IMR-90 (cell line): Measurements from ENCODE around the gene HOXD12. TPM values are rescaled to one million over a fixed set of nuclear protein-coding genes. Genes with fewer than 3 reads are reported as not detected.

ENCODE experiments used
- ATAC-seq: fragments of 200-7000 bp; cut with Tn5 transposase; 2 replicates; pipeline ENCODE4 v1.9.1; 2020; ENCODE audit warnings: low read depth, mild to moderate bottlenecking, moderate library complexity
- BruUV-seq: library from RNA; stranded (reverse); fragments of 400-500 nt; replicated peaks from 2 replicates; lab custom pipeline; 2021; lab: Mats Ljungman, UMichigan
- CTCF ChIA-PET: fragments of 300-600 bp; formaldehyde crosslinking; extraction: SDS; loops from one replicate; lab custom pipeline; 2021; ENCODE audit warnings: antibody characterized with exemption; lab: Yijun Ruan, JAX
- POLR2A ChIA-PET: fragments of 300-600 bp; sonication (Branson Sonifier 250); formaldehyde crosslinking; loops from one replicate; lab custom pipeline; 2022; ENCODE audit warnings: antibody characterized with exemption; ENCODE audit not compliant: unreplicated experiment; lab: Charles Lee
- DNase-seq: peaks from one replicate; pipeline ENCODE4 v3.0.0; 2013
- H2AFZ ChIP-seq: replicated peaks from 2 replicates; pipeline ENCODE3; 2013; ENCODE audit warnings: low read length, mild to moderate bottlenecking; ENCODE audit not compliant: poor library complexity
- H2AK5ac ChIP-seq: 2 replicates; pipeline ENCODE4 v1.6.1; 2013; ENCODE audit warnings: low read depth, low read length, inconsistent platforms
- H2AK9ac ChIP-seq: replicated peaks from 2 replicates; pipeline ENCODE3; 2013; ENCODE audit warnings: mild to moderate bottlenecking, low read depth, low read length, moderate library complexity; ENCODE audit not compliant: poor library complexity
- H2BK120ac ChIP-seq: 2 replicates; pipeline ENCODE4 v1.6.1; 2013; ENCODE audit warnings: low read depth, low read length, inconsistent platforms
- H2BK15ac ChIP-seq: 3 replicates; pipeline ENCODE4 v1.6.1; 2013; ENCODE audit warnings: low read depth, low read length, inconsistent platforms
- H2BK20ac ChIP-seq: 2 replicates; pipeline ENCODE4 v1.6.1; 2013; ENCODE audit warnings: low read depth, mild to moderate bottlenecking, inconsistent platforms, low read length, moderate library complexity
- H2BK5ac ChIP-seq: 2 replicates; pipeline ENCODE4 v1.6.1; 2013; ENCODE audit warnings: mild to moderate bottlenecking, low read depth, low read length, inconsistent platforms; ENCODE audit not compliant: poor library complexity, severe bottlenecking
- H3K14ac ChIP-seq: replicated peaks from 2 replicates; pipeline ENCODE4 v1.6.1; 2013; ENCODE audit warnings: low read depth, low read length, inconsistent platforms
- H3K18ac ChIP-seq: 2 replicates; pipeline ENCODE4 v1.6.1; 2013; ENCODE audit warnings: low read depth, low read length, control low read depth
- H3K23ac ChIP-seq: 2 replicates; pipeline ENCODE4 v1.6.1; 2013; ENCODE audit warnings: low read depth, low read length, inconsistent platforms
- H3K27ac ChIP-seq: 2 replicates; pipeline ENCODE4 v1.5.1; 2013; ENCODE audit warnings: mild to moderate bottlenecking, control low read depth, low read length; ENCODE audit not compliant: insufficient read depth
- H3K27me3 ChIP-seq: 2 replicates; pipeline ENCODE4 v1.6.1; 2013; ENCODE audit warnings: low read length; ENCODE audit not compliant: control insufficient read depth, insufficient read depth
- H3K36me3 ChIP-seq: 2 replicates; pipeline ENCODE4 v1.6.1; 2013; ENCODE audit warnings: low read length, mixed read lengths; ENCODE audit not compliant: control insufficient read depth, insufficient read depth
- H3K4ac ChIP-seq: 2 replicates; pipeline ENCODE4 v1.6.1; 2013; ENCODE audit warnings: low read depth, low read length, inconsistent platforms
- H3K4me1 ChIP-seq: 2 replicates; pipeline ENCODE4 v1.6.1; 2013; ENCODE audit warnings: low read length, mixed read lengths; ENCODE audit not compliant: control insufficient read depth, insufficient read depth
- H3K4me2 ChIP-seq: 2 replicates; pipeline ENCODE4 v1.6.1; 2013; ENCODE audit warnings: low read depth, mild to moderate bottlenecking, control low read depth, low read length, moderate library complexity
- H3K4me3 ChIP-seq: 2 replicates; pipeline ENCODE4 v1.5.1; 2013; ENCODE audit warnings: low read depth, mild to moderate bottlenecking, control low read depth, low read length, moderate library complexity; ENCODE audit not compliant: insufficient read depth
- H3K56ac ChIP-seq: 2 replicates; pipeline ENCODE4 v1.6.1; 2013; ENCODE audit warnings: low read length, inconsistent platforms; ENCODE audit not compliant: insufficient read depth; ENCODE audit errors: extremely low read depth
- H3K79me1 ChIP-seq, 2 experiments: 2 replicates each; pipeline ENCODE4 v1.6.1; 2013; ENCODE audit warnings: low read length in 2 of 2, inconsistent platforms in 1 of 2, low read depth in 1 of 2
- H3K9ac ChIP-seq: 2 replicates; pipeline ENCODE4 v1.6.1; 2013; ENCODE audit warnings: low read depth, low read length, control low read depth
- H3K9me1 ChIP-seq: 2 replicates; pipeline ENCODE4 v1.6.1; 2013; ENCODE audit warnings: low read length, inconsistent platforms; ENCODE audit not compliant: insufficient read depth
- H3K9me3 ChIP-seq: 2 replicates; pipeline ENCODE4 v1.6.1; 2013; ENCODE audit warnings: low read length; ENCODE audit not compliant: control insufficient read depth, insufficient read depth
- H4K20me1 ChIP-seq: 2 replicates; pipeline ENCODE4 v1.6.1; 2013; ENCODE audit warnings: low read length, inconsistent platforms; ENCODE audit not compliant: insufficient read depth
- H4K5ac ChIP-seq: 2 replicates; pipeline ENCODE4 v1.6.1; 2013; ENCODE audit warnings: mild to moderate bottlenecking, low read depth, low read length, control low read depth
- H4K8ac ChIP-seq, 2 experiments: 2 replicates each; pipeline ENCODE4 v1.6.1; 2013; ENCODE audit warnings: low read depth in 2 of 2, low read length in 2 of 2, control low read depth in 1 of 2, inconsistent platforms in 1 of 2
- H4K91ac ChIP-seq: 2 replicates; pipeline ENCODE4 v1.6.1; 2013; ENCODE audit warnings: low read depth, low read length, inconsistent platforms; ENCODE audit not compliant: insufficient read depth
- BHLHE40 ChIP-seq: fragments of 150-350 bp; IDR thresholded peaks from 2 replicates; pipeline ENCODE4 v1.6.1; 2016; ENCODE audit warnings: mild to moderate bottlenecking, low read depth, low read length
- CEBPB ChIP-seq: IDR thresholded peaks from 2 replicates; pipeline ENCODE4 v1.6.1; 2012; ENCODE audit warnings: low read depth, low read length, improper control_type of control experiment
- CTCF ChIP-seq: conservative IDR thresholded peaks from 2 replicates; pipeline ENCODE4 v1.5.1; 2012; ENCODE audit warnings: mild to moderate bottlenecking, low read depth, low read length, improper control_type of control experiment
- ELK1 ChIP-seq: fragments of 150-350 bp; IDR thresholded peaks from 2 replicates; pipeline ENCODE4 v1.6.1; 2016; ENCODE audit warnings: low read depth, mild to moderate bottlenecking, low read length, moderate library complexity, borderline replicate concordance
- FOS ChIP-seq: fragments of 150-350 bp; IDR thresholded peaks from 2 replicates; pipeline ENCODE4 v1.6.1; 2016; ENCODE audit warnings: low read depth, low read length
- MAFK ChIP-seq: IDR thresholded peaks from 2 replicates; pipeline ENCODE4 v1.6.1; 2012; ENCODE audit warnings: low read depth, low read length, improper control_type of control experiment
- MAZ ChIP-seq: IDR thresholded peaks from 2 replicates; pipeline ENCODE4 v1.6.1; 2012; ENCODE audit warnings: low read depth, mild to moderate bottlenecking, low read length, improper control_type of control experiment, moderate library complexity, borderline replicate concordance
- MXI1 ChIP-seq: IDR thresholded peaks from 2 replicates; pipeline ENCODE4 v1.6.1; 2012; ENCODE audit warnings: low read depth, mild to moderate bottlenecking, low read length, moderate library complexity, borderline replicate concordance
- POLR2A ChIP-seq: IDR thresholded peaks from 2 replicates; pipeline ENCODE4 v1.6.1; 2012; ENCODE audit warnings: mild to moderate bottlenecking, low read depth, low read length
- RAD21 ChIP-seq: IDR thresholded peaks from 2 replicates; pipeline ENCODE4 v1.6.1; 2012; ENCODE audit warnings: low read length, improper control_type of control experiment
- RCOR1 ChIP-seq: IDR thresholded peaks from 2 replicates; pipeline ENCODE4 v1.6.1; 2012; ENCODE audit warnings: mild to moderate bottlenecking, low read length, improper control_type of control experiment; ENCODE audit not compliant: insufficient replicate concordance
- RFX5 ChIP-seq: IDR thresholded peaks from 2 replicates; pipeline ENCODE4 v1.8.0; 2012; ENCODE audit warnings: low read depth, mild to moderate bottlenecking, low read length, moderate library complexity
- SMC3 ChIP-seq: fragments of 150-350 bp; IDR thresholded peaks from 2 replicates; pipeline ENCODE4 v1.6.1; 2016; ENCODE audit warnings: low read depth, mild to moderate bottlenecking, antibody characterized with exemption, low read length, moderate library complexity
- USF2 ChIP-seq: fragments of 150-350 bp; IDR thresholded peaks from 2 replicates; pipeline ENCODE4 v1.6.1; 2017; ENCODE audit warnings: mild to moderate bottlenecking, antibody characterized with exemption, low read length, low read depth
- WGBS, 2 experiments: methylation state at CpG; one replicate each; pipeline versions ENCODE4 v1.1.5 to v1.1.7; 2013; ENCODE audit warnings: missing lambda C conversion rate in 2 of 2; ENCODE audit not compliant: insufficient read length in 1 of 2; ENCODE audit errors: extremely low coverage in 2 of 2; 5-methylcytosine and 5-hydroxymethylcytosine counted together
- dilution Hi-C: fragments of 300-500 bp; cut with HindIII; formaldehyde crosslinking; loops from one replicate; pipeline ENCODE4 v1.14.3; 2018; ENCODE audit warnings: low sequenced_read_pairs; ENCODE audit not compliant: unreplicated experiment
- in situ Hi-C: fragments of 300-500 bp; cut with MboI; formaldehyde crosslinking; loops from 3 replicates; pipeline ENCODE4 v1.14.3; 2019; ENCODE audit warnings: low sequenced_read_pairs, inconsistent platforms, mixed read lengths
- intact Hi-C: fragments of 100-400 bp; cut with micrococcal nuclease; formaldehyde crosslinking; loops from 2 replicates; pipeline ENCODE4 v1.10.0; 2022
- polyA plus RNA-seq, 3 experiments: library from polyadenylated mRNA; depleted of rRNA; stranded (reverse); fragments of >200 nt; gene quantifications; 2 replicates each; pipeline ENCODE4 v1.2.3, GENCODE V29; 2012; ENCODE audit warnings: low replicate concordance in 1 of 3
- total RNA-seq: library from RNA; depleted of rRNA; stranded (reverse); fragments of >200 nt; gene quantifications from 2 replicates; pipeline ENCODE4 v1.2.3, GENCODE V29; 2012

Gene HOXD12
- total and polyA plus RNA-seq, 2 of the 4 experiments (the other 2 are of a cell fraction), result not detected

GRCh38 chr2:176124947-176125771 is 25.6 kb downstream of the HOXD12 start:
- Histone ChIP-seq H3K4me2 (no peak overlapping the region), H2AK5ac (no peak overlapping the region), H2AK9ac (no peak overlapping the region), H3K36me3 (no peaks in the 10 kb centered on the region), H2BK120ac (no peak overlapping the region), H4K91ac (no peak overlapping the region), H3K23ac (no peak overlapping the region), H2BK5ac (no peak overlapping the region), H3K9me3 (peaks cover 3% of the 10 kb centered on the region; the same call in 1 of the 2 replicates), H2BK15ac (no peak overlapping the region), H3K9me1 (no peaks in the 10 kb centered on the region), H3K14ac (no peak overlapping the region), H3K4ac (no peak overlapping the region), H4K8ac (no peak overlapping the region), H3K56ac (no peak overlapping the region), H4K5ac (no peak overlapping the region), H3K27me3 (peaks cover 90% of the 10 kb centered on the region), H3K4me3 (no peak overlapping the region), H3K9ac (no peak overlapping the region), H3K4me1 (no peaks in the 10 kb centered on the region), H3K27ac (no peak overlapping the region), H3K18ac (no peak overlapping the region), H2BK20ac (no peak overlapping the region), H3K79me1 (no peaks in the 10 kb centered on the region), H2AFZ (no peak overlapping the region), H4K20me1 (no peaks in the 10 kb centered on the region; the same call in 1 of the 2 replicates)
- dilution Hi-C loops, result no loop called here
- BruUV-seq, result no TSS peak
- ChIA-PET CTCF (interaction anchor here (0.6 to 3.7 kb wide), 3 partner anchors 429 to 1599 kb away, joined by 4 to 20 read pairs (median 19); no protein-coding TSS in a partner anchor), POLR2A (no interaction called here)
- in situ Hi-C loops, result loop anchor here (5.0 to 10.0 kb wide), 4 partner anchors 330 to 1030 kb away; no protein-coding TSS in a partner anchor
- intact Hi-C loops, result no loop called here
- DNase-seq (no peak), ATAC-seq (no peak)
- WGBS, 2 experiments, result 0% methylated on average over 2 of the region's 9 CpGs; no CpG with 5 or more reads in 1 of the 2 experiments
- TF ChIP-seq RCOR1, result no peak
- TF ChIP-seq RFX5, result no peak
- no peak for TF ChIP-seq SMC3
- no peak for TF ChIP-seq FOS
- no peak for TF ChIP-seq CEBPB
- TF ChIP-seq RAD21, result no peak
- TF ChIP-seq USF2, result no peak
- no peak for TF ChIP-seq MXI1
- TF ChIP-seq MAZ, result no peak
- TF ChIP-seq BHLHE40, result no peak
- TF ChIP-seq MAFK, result no peak
- no peak for TF ChIP-seq CTCF
- TF ChIP-seq POLR2A, result no peak
- TF ChIP-seq ELK1, result no peak
